Stimulated activated CD8-positive, alpha-beta memory T cell treated with anti-CD3 and anti-CD28 coated beads, Interleukin-4, amount 100 ng/mL, for 48 hours (primary cell): ENCODE data around the gene CALHM4.
A peak's percentile ranks its signal among the peaks of the same experiment; 100 is the strongest.

Experiments used
- DNase-seq: peaks from one replicate; pipeline ENCODE4 v3.0.0-alpha.2; 2020

The CALHM4 gene

GRCh38 chr6:116543149-116543548, 10.4 kb upstream of the CALHM4 start:
- no peak for DNase-seq

DNA sequence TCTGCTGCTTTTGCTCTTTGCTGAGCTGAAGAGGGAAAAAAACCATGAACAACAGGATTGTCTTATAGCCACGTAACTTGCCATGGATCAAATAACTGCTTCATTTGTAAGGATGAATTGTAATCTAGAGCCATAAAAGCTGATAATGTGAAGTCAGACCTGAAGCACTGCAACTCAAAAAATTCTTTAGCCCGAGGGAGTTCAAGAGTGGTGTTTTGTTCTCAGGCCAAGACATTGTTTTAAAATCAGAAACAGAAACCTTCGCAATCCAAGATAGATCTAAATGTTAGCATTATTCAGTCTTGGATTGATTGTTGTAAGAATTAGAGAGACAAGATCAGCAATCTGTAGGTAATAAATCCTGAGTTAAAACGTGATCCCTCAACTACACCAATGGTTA, 7.9 kb upstream of the CALHM4 start, which contains the start of gene TRAPPC3L:
Gene TRAPPC3L (minus strand): TSS at position 34 of the 400 bp plus-strand sequence. CDS start 170 bp downstream, outside the sequence.
- no peak for DNase-seq

DNA sequence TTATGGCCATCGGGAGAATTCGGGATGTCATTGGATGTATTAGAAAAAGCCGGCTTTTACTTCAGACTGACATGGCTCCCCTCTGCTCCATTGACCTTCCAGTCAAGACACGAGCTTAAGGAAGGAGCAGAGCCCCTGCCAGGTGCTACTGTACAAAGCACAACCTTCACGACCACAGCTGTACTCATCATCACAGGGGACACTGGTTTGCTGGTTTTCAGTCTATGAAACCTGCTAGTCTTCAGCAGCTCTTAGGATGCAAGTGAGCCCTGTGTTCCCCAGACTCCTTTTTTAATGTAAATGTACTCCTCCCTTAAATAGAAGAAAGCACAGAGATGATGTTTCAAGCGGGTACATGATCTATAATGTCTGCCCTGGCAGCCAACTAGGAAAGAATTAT, 6.2 kb upstream of the CALHM4 start:
- no peak for DNase-seq

- no peak for DNase-seq
Observed at GRCh38 chr6:116550796-116551195, 2.8 kb upstream of the CALHM4 start.

- no peak for DNase-seq
Observed at GRCh38 chr6:116556065-116556464, 2.5 kb downstream of the CALHM4 start.

- no peak for DNase-seq
Observed at GRCh38 chr6:116556814-116557415, 3.4 kb downstream of the CALHM4 start.

DNA sequence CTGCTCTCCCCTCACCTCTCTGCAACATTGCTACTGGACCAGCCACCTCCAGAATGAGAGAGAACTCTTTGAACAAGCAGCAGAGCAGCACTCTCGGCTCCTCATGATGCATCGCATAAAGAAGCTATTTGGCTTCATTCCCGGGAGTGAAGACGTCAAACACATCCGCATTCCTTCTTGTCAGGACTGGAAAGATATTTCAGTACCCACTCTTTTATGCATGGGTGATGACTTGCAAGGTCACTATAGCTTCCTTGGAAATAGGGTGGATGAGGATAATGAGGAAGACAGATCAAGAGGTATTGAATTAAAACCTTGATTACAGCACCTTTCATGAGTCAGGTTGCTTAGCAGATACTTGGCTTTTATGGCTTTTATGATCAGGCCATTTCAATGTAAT, 4.3 kb downstream of the CALHM4 start:
- DNase-seq = no peak

DNA sequence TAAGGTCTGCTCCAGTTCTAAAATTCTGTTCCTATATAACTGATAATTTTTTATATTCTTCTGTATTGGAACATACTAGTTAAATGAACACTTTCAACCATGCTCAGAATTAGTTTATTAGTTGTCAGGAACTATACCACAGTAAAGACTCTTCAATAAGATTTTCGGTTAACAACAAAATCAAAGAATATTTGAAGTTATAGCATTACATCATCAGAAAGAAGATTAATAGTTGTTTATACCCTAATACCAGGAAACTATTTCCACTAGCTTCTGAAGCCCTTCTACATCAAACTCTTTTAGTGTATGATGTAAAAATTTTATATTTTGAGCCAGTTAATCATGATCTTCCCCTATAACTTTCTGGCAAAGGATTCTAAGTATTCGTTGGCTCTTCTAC, 6.6 kb downstream of the CALHM4 start:
- DNase-seq = no peak

DNA sequence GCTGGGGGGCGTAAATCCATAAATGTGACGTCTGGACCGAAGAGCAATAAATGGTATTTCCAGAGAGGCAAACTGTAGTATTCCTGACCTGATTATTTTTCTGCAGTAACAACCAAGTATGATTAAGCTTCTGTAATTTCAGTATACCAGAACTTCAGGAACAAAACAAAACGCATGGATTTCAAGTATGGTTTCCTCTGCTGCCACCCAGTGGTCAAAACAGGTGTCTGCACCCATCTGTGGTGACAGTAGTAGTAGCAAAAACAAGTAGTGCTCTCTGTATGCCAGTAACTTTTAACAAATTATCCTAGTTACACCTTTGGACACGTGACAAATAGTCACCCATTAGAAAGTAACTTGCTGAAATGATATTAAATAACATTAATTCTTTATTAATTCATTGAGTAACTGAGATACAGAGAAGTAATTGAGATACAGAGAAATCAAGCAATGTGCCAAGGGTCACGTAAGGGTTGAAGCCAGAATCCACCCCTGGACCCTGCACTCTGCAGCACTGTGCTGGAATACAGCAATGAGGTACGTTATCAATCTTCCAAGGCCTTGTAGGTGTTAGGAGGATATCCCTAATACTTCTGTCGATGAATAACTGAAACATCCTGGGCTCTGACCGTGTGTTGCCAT, 7.9 kb downstream of the CALHM4 start:
- peak; percentile 81 for DNase-seq

DNA sequence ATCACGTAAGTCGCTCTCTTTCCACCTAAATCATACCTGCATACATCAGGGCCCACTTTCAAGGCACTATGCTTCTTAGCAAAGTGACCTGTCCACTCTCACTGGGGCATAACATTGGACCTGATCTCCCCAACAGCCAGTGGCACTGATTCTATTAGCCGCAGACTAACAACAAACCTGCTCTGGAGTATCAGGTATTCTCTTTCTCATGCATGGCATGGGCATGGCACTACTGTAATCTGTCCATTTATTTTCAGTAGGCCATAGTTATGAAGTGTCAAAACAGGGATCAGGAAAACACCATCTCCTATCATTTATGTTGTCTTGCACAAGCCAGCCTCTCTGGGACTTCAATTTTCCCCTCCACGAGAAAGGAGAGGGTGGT, 8.5 kb downstream of the CALHM4 start:
- no peak for DNase-seq

GRCh38 chr6:116562614-116563013, 9.1 kb downstream of the CALHM4 start:
- DNase-seq = no peak

DNA sequence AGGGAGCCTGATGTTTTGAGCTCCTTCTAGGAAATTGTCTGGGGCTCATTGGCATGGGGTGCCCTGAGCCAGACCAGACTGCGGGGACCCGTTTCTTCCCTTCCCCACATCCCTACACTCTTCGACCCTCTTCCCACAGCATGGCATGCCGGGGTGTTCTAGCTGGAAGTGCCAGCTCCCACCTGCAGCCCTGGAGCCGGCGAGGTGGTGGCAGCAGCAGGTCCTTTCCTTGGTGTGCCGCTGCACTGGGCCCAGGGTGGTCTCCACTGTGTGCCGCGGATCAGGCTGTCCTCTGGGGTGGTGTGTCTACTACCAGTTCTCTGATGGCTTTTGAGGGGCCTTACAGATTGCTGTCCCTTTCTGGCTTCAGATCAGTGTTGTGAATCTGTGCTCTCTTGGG, 10.3 kb downstream of the CALHM4 start:
- no peak for DNase-seq

DNA sequence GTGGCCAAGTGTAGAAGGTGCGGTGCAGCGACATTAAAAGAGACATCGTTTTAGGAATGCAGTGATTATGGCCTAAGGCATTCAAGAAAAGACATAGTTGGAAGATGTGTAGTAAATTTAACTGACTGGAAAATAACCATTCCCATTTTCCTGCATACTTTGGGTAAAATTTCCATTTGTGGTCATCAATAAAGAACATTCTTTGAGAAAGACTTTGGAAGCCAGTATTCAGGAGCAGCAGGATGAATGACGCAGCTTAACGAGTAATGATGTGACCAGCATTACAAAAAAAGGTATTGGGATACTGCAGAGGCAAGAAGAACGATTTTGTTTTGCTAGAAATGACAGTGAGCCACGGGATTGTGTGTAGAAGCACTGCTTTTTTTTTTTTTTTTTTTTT, 10.8 kb downstream of the CALHM4 start:
- DNase-seq = no peak

DNA sequence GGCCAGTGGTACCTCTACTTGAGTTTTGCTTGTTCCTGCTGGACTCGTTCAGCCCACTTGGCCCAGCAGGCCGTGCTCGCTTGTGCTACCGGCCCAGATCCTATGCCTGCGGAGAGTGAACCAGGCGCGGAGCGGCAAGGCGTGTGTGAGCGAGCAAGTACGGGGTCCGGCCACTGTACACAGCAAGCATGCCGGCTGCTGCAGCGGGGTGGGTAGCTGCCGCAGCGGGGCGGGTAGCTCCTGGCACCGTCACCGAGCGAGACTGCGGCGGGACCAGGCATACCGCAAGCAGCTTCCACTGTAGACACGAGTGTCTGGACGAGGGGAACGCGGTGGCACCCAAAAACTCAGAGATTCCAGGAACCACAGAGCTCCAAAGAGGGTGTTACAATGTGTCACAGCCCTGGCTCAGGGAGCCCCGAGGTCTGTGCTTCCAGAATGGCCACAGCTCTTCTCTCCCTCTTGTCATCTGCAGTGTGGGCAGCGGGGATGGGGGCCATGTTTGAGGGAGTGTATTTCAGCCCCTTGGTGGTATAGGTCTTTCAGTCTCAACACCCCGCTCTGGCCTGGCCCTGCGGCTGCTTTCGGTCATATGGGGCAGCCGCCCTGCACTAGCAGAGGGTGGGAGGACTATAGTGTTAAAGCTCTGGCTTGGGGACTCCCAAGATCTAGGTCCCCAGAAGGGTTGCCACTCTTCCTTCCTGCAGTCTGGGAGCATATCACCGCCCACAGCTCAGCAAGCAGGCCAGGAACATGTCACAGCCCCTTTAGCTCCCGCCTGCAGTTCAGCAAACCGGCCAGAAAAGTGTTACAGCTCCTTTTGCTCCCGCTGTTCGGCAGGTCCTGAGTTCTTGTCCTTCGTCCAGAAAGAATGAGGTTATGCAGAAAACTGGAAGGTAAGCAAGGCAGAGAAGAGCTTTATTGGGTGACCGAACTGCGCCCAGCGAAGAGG, 11.6 kb downstream of the CALHM4 start:
- peak; percentile 33 for DNase-seq

DNA sequence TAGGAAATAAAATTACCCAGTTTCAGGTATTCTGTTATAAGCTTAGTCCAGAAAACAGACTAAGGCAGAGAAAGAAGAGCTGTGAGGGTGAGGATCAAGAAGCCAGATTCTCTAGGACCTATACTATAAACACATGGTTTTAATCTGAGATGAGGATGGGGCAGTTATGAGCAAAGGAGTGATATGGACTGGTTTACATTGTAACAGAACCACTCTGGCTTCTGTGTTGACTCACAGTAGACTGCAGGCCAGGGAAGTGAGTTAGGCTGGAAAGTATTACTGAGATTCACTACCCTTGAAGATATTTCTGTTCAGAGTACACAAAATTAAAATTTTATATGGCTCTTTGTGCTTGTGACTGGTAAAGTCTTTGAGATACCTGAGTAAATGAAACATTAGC, 14.6 kb downstream of the CALHM4 start:
- no peak for DNase-seq

- DNase-seq = no peak
Observed at GRCh38 chr6:116568821-116569755, 15.5 kb downstream of the CALHM4 start.

GRCh38 chr6:116570856-116571682, 17.5 kb downstream of the CALHM4 start, which contains the start of gene RWDD1:
TSS of gene RWDD1 (plus strand) at chr6:116571504. CDS start at chr6:116571583, 79 bp downstream.
- DNase-seq = peak; percentile 97

GRCh38 chr6:116571683-116572000, 18.1 kb downstream of the CALHM4 start:
- DNase-seq = no peak

DNA sequence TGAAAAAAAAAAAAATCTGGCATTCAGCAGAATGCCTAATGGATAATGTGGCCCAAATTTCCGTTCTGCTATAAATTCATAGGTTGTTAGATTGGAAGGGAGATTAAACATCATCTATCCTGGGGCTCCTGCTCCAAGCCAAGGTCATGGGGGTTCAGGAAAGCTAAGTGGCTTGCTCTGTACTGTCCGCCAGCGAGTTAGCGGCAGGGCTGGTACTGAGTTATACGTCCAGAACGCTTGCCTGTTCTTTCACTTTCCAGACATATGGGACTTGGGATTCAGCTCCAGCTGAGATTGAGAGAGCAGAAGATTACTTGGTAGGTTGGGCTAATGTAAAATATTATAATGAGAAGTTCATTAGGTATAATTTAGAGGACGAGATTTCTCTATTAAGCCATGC, 18.6 kb downstream of the CALHM4 start:
- no peak for DNase-seq

GRCh38 chr6:116575227-116575626, 21.7 kb downstream of the CALHM4 start:
- no peak for DNase-seq

GRCh38 chr6:116577486-116577885, 23.9 kb downstream of the CALHM4 start:
- no peak for DNase-seq

DNA sequence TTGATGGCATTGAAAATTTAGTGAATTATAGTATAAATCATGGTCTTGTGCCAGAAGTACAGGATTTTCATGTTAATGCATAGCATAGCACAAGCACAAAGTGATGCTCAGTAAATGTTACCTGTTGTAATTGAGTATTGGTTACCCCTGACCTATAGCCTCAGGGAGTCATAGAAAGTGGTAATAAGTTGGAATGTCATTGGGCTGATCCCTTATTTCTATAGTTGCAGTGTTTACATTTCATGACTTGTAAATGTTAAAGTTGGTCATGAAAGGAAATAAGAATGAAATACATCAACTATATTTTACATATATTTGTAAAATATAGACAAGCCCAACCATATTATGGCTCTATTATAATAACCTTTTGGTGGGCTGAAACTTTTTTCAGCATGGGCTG, 24.8 kb downstream of the CALHM4 start:
- DNase-seq = no peak
